Omental fat pad (tissue), 4 donors: ENCODE data around the gene RPS6KA4. TPM values are rescaled to one million over a fixed set of nuclear protein-coding genes. Genes with fewer than 3 reads are reported as not detected.

Experiments
- ATAC-seq: fragments of 150-250 bp; one replicate; pipeline ENCODE4 v1.9.1; 2016; ENCODE audit warnings: mild to moderate bottlenecking, moderate library complexity; ENCODE audit not compliant: low FRiP score
- DNase-seq: peaks from one replicate; pipeline ENCODE4 v3.0.0-alpha.2; 2019; ENCODE audit warnings: low spot score
- CTCF ChIP-seq, 3 donors: fragments of 450-650 bp; IDR thresholded peaks; one replicate each; pipeline ENCODE4 v1.5.1; 2016 to 2017; ENCODE audit warnings: antibody characterized with exemption in 3 of 3, mild to moderate bottlenecking in 3 of 3, moderate library complexity in 2 of 3
- total RNA-seq, 4 donors: library from RNA; depleted of rRNA; stranded (reverse); fragments of >200 nt; gene quantifications; one replicate each; pipeline ENCODE4 v1.1.0, GENCODE V29; 2016

Gene RPS6KA4
- total RNA-seq, 4 donors from 2014 or later = 15.7 to 64.2 (median 28.1) TPM

- ATAC-seq = no peak
- DNase-seq = no peak
- TF ChIP-seq CTCF (IDR thresholded peaks at IDR 0.05) = no peak
These were observed 28.1 kb upstream of the RPS6KA4 start for GRCh38 chr11:64330888-64331287.

DNA sequence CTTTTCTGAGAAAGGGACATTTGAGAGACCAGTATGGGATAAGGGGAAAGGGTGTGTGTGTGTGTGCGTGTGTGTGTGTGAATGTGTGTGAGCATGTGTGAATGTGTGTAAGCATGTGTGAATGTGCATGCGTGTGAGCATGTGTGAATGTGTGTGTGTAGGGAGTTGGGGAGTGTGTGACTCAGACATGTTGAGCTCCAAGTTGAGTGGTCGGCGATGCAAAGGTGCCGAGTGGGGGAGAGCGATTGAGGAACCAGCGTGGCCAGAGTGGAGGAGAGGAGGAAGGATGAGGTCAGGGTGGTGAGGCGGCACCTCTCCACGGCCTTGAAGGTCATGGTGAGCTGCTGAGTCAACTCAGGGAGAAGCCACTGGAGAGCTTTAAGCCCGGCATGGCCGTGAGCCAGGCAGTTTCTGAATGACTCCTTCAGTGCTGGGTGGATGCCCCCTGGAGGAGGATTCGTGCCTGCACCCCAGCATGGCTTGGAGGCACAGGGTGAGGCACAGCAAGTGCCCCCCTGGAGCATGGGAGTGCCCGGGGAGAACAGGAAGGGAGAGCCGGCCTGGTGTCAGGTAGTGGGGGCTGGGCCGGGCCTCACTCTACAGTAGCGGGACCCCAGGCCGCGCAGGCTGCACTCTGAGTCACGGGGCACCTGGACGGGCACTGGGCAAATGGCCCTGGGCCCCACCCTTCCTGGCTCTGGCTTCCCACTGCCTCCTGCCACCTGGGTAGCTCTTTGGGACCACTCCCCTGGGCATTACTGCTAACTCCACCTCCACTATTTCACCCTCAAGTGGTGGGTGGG lies 27.2 kb upstream of the RPS6KA4 start:
- peak in 1 of 3 donors; percentile 12 for TF ChIP-seq CTCF (IDR thresholded peaks at IDR 0.05)
- DNase-seq (peak; percentile 83), ATAC-seq (peak; percentile 91)

DNA sequence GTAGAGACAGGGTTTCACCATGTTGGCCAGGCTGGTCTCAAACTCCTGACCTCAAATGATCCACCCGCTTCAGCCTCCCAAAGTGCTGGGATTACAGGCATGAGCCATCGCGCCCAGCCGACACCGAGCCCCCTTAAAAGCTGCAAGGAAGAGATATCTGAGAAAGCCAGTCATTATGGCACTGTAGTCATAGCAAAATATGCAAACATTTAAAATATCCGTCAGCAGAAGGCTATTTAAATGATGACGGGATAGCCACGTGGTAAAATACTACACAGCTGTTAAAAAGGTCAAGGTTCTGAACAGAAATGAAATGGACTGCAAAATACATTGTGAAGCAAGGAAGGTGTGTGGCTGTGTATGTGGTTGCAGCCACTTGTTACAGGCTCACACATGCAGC lies 25.4 kb upstream of the RPS6KA4 start:
- TF ChIP-seq CTCF (IDR thresholded peaks at IDR 0.05) = no peak
- ATAC-seq = no peak
- DNase-seq = no peak

DNA sequence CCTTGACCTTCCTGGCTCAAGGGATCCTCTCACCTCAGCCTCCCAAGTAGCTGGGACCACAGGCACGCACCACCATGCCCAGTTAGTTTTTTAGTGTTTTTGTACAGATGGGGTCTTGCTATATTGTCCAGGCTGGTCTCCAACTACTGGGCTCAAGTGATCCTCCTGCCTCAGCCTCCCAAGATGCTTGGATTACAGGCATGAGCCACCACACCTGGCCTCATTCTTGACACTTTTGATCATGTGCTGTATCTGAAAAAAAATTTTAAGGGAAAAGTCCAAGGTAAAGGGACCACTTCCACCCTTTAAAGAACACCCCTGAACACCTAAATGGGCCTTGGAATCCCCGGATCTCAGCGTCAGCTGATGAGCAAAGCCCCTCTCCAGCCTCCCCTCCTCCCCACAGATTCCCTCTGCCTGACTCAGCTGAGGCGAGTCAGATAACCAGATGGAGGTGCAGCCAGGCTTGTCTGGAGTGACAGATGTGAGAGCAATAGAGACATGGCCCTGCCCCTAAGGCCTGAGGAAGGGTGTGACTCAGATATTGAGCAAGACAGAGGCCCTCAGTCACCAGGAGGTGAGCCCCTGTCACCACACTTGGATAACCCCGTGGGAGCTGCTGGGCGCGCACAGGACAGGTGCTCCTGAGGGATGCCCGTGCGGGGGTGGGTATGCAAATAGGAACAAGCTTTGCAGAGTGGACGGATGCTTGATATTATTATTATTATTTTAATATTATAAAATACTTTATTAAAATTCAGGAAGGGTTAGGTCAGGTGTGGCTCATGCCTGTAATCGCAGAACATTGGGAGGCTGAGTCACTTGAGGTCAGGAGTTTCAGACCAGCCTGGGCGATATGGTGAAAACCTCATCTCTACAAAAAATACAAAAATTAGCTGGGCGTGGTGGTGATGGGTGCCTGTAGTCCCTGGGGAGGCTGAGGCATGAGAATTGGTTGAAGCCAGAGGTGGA lies 23.9 kb upstream of the RPS6KA4 start:
- DNase-seq = no peak
- ATAC-seq = peak; percentile 83
- no peak for TF ChIP-seq CTCF (IDR thresholded peaks at IDR 0.05)

DNA sequence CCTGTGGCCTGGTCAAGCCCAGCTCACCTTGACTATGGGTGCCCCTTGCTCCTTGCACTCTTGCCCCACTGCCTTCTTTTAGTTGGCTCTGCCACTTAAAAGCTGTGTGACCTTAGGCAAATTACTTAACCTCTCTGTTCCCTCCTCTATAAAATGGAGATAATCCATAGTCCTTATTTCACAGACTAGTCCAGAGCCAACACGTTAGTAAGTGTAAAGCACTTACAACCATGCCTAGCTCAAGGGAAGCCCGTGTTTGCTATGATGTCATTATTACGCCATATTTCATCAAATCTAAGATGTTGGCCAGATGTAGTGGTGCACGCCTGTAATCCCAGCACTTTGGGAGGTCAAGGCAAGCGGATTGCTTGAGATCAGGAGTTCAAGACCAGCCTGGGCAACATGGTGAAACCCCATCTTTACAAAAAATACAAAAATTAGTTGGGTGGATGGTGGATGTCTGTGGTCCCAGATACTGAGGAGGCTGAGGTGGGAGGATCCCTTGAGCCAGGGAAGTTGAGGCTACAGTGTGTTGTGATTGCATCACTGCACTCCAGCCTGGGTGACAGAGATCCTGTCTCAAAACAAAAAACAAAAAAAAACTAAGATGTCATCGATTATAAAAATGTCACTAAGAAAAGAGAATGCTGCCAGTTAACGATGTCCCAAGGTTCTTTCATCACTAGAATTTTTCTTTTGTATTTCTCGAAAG lies 21.3 kb upstream of the RPS6KA4 start:
- TF ChIP-seq CTCF (IDR thresholded peaks at IDR 0.05) = no peak
- ATAC-seq (no peak), DNase-seq (no peak)

- DNase-seq (no peak), ATAC-seq (no peak)
- no peak for TF ChIP-seq CTCF (IDR thresholded peaks at IDR 0.05)
These were observed 20.2 kb upstream of the RPS6KA4 start for GRCh38 chr11:64338716-64339115.
